ENCODE data around the gene OR2Z1. TPM values are rescaled to one million over a fixed set of nuclear protein-coding genes. Genes with fewer than 3 reads are reported as not detected.

Gene OR2Z1
- not detected in 2 replicates for total RNA-seq

GRCh38 chr19:8721334-8721733 lies at the start of gene OR2Z1:
Gene OR2Z1, plus strand, starts transcription at chr19:8721634. Its CDS starts 9,395 bp downstream, at chr19:8731029.

GRCh38 chr19:8698433-8699063 lies 22.9 kb upstream of the OR2Z1 start, which contains the start of gene ACTL9:
Gene ACTL9, minus strand, starts transcription at chr19:8698795. Its CDS starts 94 bp downstream, at chr19:8698701.

Other genes with a start within 250 kb of the OR2Z1 start
- gene PRAM1, start 219.0 kb upstream of the OR2Z1 start, total RNA-seq = not detected in 2 replicates
- gene ZNF414, start 207.5 kb upstream of the OR2Z1 start, total RNA-seq = 5.7 and 12.1 TPM in 2 replicates
- 0.08 and 0.52 TPM in 2 replicates for gene MYO1F, start 144.2 kb upstream of the OR2Z1 start, total RNA-seq
- gene ADAMTS10, start 110.9 kb upstream of the OR2Z1 start, total RNA-seq = 6.6 and 18.8 TPM in 2 replicates
- not detected in 2 replicates for gene NFILZ, start 91.0 kb upstream of the OR2Z1 start, total RNA-seq
- not detected in 2 replicates for gene ACTL9, start 22.8 kb upstream of the OR2Z1 start, total RNA-seq
- 7.4 and 30.7 TPM in 2 replicates for gene ZNF558, start 110.7 kb downstream of the OR2Z1 start, total RNA-seq
- not detected in 2 replicates for gene MBD3L1, start 110.7 kb downstream of the OR2Z1 start, total RNA-seq